ENCODE results near the gene GP1BA.
A peak's percentile ranks its signal among the peaks of the same experiment; 100 is the strongest.

The GP1BA gene

GRCh38 chr17:4969551-4970173 lies 37.6 kb downstream of the GP1BA start:
- TF ChIP-seq CTCF (IDR thresholded peaks at IDR 0.05; ENCODE audit: low read depth, low read length, missing control alignments) = no peak
- H3K27me3 ChIP-seq (replicated peaks) = no peaks in the 10 kb centered on the region
- H3K4me3 ChIP-seq (ENCODE audit: low read depth, low read length) = peak overlapping the region; percentile 84
- DNase-seq = no peak
- peaks cover 32% of the 10 kb centered on the region for H3K36me3 ChIP-seq (replicated peaks)
- H3K27ac ChIP-seq = peak overlapping the region; percentile 97
- in situ Hi-C loops (cut with HindIII; ENCODE audit: low pct_ligation_motif_present, low sequenced_read_pairs) = no loop called here

GRCh38 chr17:4970273-4970672 lies 38.2 kb downstream of the GP1BA start:
- Histone ChIP-seq H3K27ac (no peak overlapping the region), H3K4me3 (ENCODE audit: low read depth, low read length) (no peak overlapping the region), H3K36me3 (replicated peaks) (peaks cover 32% of the 10 kb centered on the region), H3K27me3 (replicated peaks) (no peaks in the 10 kb centered on the region)
- in situ Hi-C loops (cut with HindIII; ENCODE audit: low pct_ligation_motif_present, low sequenced_read_pairs) = no loop called here
- DNase-seq = no peak
- TF ChIP-seq CTCF (IDR thresholded peaks at IDR 0.05; ENCODE audit: low read depth, low read length, missing control alignments) = no peak

GRCh38 chr17:4971826-4972225 lies 39.7 kb downstream of the GP1BA start:
- Histone ChIP-seq H3K27me3 (replicated peaks) (no peaks in the 10 kb centered on the region), H3K4me3 (ENCODE audit: low read depth, low read length) (no peak overlapping the region), H3K36me3 (replicated peaks) (peaks cover 32% of the 10 kb centered on the region), H3K27ac (no peak overlapping the region)
- no peak for TF ChIP-seq CTCF (IDR thresholded peaks at IDR 0.05; ENCODE audit: low read depth, low read length, missing control alignments)
- in situ Hi-C loops (cut with HindIII; ENCODE audit: low pct_ligation_motif_present, low sequenced_read_pairs) = no loop called here
- DNase-seq = no peak

- Histone ChIP-seq H3K36me3 (replicated peaks) (peaks cover 37% of the 10 kb centered on the region), H3K4me3 (ENCODE audit: low read depth, low read length) (no peak overlapping the region), H3K27me3 (replicated peaks) (no peaks in the 10 kb centered on the region), H3K27ac (no peak overlapping the region)
- in situ Hi-C loops (cut with HindIII; ENCODE audit: low pct_ligation_motif_present, low sequenced_read_pairs) = no loop called here
- DNase-seq = no peak
- no peak for TF ChIP-seq CTCF (IDR thresholded peaks at IDR 0.05; ENCODE audit: low read depth, low read length, missing control alignments)
These were observed 40.2 kb downstream of the GP1BA start for GRCh38 chr17:4972322-4972721.

- Histone ChIP-seq H3K4me3 (ENCODE audit: low read depth, low read length) (no peak overlapping the region), H3K36me3 (replicated peaks) (peaks cover 41% of the 10 kb centered on the region), H3K27me3 (replicated peaks) (no peaks in the 10 kb centered on the region), H3K27ac (no peak overlapping the region)
- no peak for TF ChIP-seq CTCF (IDR thresholded peaks at IDR 0.05; ENCODE audit: low read depth, low read length, missing control alignments)
- no peak for DNase-seq
- in situ Hi-C loops (cut with HindIII; ENCODE audit: low pct_ligation_motif_present, low sequenced_read_pairs) = no loop called here
These were observed 40.7 kb downstream of the GP1BA start for GRCh38 chr17:4972752-4973151.
